Measurements from ENCODE around the gene MSX2.

MSX2 gene

GRCh38 chr5:174775081-174775480 is 50.7 kb downstream of the MSX2 start:
- no peak for DNase-seq (ENCODE audit: low read depth in 2 of 2)

GRCh38 chr5:174777111-174777510 is 52.7 kb downstream of the MSX2 start:
- DNase-seq (ENCODE audit: low read depth in 2 of 2): no peak

- no peak for DNase-seq (ENCODE audit: low read depth in 2 of 2)
Observed at GRCh38 chr5:174777583-174777982, 53.2 kb downstream of the MSX2 start.
